ENCODE results near the gene FAM124B. TPM values are rescaled to one million over a fixed set of nuclear protein-coding genes. Genes with fewer than 3 reads are reported as not detected.

FAM124B gene
- total RNA-seq, 1 donor from 2014 or later, result not detected

- TF ChIP-seq CTCF (IDR thresholded peaks at IDR 0.05; ENCODE audit: insufficient read depth, low read length, poor library complexity, severe bottlenecking), result no peak
- no peaks in the 10 kb centered on the region for H3K27me3 ChIP-seq (ENCODE audit: control insufficient read depth, insufficient read depth, low read length)
- no peak for DNase-seq (ENCODE audit: low read depth)
- H3K4me3 ChIP-seq (ENCODE audit: low read depth, low read length), result no peak overlapping the region
- H3K36me3 ChIP-seq (ENCODE audit: control insufficient read depth, insufficient read depth, low read length), result no peaks in the 10 kb centered on the region
Observed at GRCh38 chr2:224349396-224349795, 52.5 kb downstream of the FAM124B start.

DNA sequence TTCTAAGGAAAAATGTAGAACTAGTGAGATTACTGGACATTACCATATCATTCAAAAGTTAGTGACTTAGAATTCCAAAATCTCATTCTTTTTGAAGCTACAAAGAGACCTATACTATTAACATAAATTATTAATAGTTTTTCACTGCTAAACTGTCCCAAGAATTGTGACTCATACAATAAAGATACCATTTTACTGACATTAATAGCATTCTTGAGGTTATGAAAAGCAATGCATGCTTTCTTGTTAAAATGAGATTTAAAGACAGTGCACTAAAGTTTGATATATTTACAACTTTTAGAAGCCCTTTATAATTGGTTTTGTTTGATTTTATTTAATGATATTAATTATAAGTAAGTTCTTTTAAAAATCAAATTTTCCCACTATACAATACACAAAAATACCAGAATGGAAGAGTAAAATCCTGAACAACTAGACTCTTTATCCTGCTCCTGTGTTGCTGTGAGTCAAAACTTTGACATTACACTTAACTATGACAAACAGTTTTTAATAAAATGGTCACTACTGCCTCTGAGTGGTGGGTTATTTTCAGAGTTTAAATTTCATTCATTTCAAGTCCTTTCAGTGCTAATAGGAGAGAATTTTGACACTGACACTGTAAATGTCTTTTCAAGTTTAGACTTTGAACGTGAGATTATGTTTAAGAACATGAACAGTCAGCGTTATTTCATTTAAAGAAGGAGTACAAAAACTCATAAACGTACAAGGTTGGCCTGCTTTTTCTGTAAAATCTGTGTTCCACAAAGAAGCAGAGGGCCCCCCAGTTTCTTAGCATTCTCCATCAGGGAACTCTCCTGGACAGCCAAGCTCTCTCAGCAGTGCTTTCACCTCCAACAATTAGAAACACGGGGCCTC is 54.5 kb downstream of the FAM124B start:
- no peak for DNase-seq (ENCODE audit: low read depth)
- Histone ChIP-seq H3K4me3 (ENCODE audit: low read depth, low read length) (no peak overlapping the region), H3K27me3 (ENCODE audit: control insufficient read depth, insufficient read depth, low read length) (no peaks in the 10 kb centered on the region), H3K36me3 (ENCODE audit: control insufficient read depth, insufficient read depth, low read length) (no peaks in the 10 kb centered on the region)
- TF ChIP-seq CTCF (IDR thresholded peaks at IDR 0.05; ENCODE audit: insufficient read depth, low read length, poor library complexity, severe bottlenecking), result no peak

DNA sequence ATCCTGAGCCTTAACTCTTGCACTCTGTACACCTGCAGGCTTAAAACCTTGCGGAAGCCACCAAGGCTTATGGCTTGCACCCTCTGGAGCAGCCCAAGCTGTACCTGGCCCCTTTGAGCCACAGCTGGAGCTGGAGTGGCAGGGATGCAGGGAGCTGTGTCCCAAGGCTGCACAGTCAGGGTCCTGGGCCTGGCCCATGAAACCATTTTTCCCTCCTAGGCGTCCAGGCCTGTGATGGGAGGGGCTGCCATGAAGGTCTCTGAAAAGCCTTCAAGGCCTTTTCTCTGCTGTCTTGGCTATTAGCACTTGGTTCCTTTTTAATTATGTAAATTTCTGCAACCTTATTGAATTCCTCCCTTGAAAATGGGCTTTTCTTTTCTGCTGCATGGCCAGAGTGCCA is 56.4 kb downstream of the FAM124B start:
- H3K27me3 ChIP-seq (ENCODE audit: control insufficient read depth, insufficient read depth, low read length), result no peaks in the 10 kb centered on the region
- TF ChIP-seq CTCF (IDR thresholded peaks at IDR 0.05; ENCODE audit: insufficient read depth, low read length, poor library complexity, severe bottlenecking), result no peak
- no peak overlapping the region for H3K4me3 ChIP-seq (ENCODE audit: low read depth, low read length)
- H3K36me3 ChIP-seq (ENCODE audit: control insufficient read depth, insufficient read depth, low read length), result no peaks in the 10 kb centered on the region
- DNase-seq (ENCODE audit: low read depth), result no peak

GRCh38 chr2:224343226-224343625 is 58.7 kb downstream of the FAM124B start:
- no peak for DNase-seq (ENCODE audit: low read depth)
- no peaks in the 10 kb centered on the region for H3K36me3 ChIP-seq (ENCODE audit: control insufficient read depth, insufficient read depth, low read length)
- no peak for TF ChIP-seq CTCF (IDR thresholded peaks at IDR 0.05; ENCODE audit: insufficient read depth, low read length, poor library complexity, severe bottlenecking)
- no peak overlapping the region for H3K4me3 ChIP-seq (ENCODE audit: low read depth, low read length)
- no peaks in the 10 kb centered on the region for H3K27me3 ChIP-seq (ENCODE audit: control insufficient read depth, insufficient read depth, low read length)

DNA sequence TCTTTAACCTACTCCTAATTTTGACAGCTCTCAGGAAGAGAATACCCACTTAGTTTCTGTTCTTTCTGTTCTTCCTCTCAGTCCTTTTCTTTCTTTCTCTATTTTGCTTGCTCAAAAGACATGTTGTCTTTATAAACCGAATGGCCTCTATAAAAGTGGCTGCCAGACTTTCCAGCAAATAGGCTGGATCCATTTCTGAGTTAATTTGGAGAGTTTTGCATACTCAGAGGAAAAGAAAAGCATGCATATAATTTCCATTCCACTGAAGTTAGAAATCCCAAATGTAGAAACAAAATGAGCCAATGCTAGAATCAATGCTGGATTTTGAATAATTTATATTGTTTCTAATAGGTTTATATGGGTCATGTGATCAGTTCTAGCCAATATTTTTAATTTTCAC is 65.9 kb downstream of the FAM124B start:
- DNase-seq (ENCODE audit: low read depth), result no peak
- no peak overlapping the region for H3K4me3 ChIP-seq (ENCODE audit: low read depth, low read length)
- no peaks in the 10 kb centered on the region for H3K27me3 ChIP-seq (ENCODE audit: control insufficient read depth, insufficient read depth, low read length)
- TF ChIP-seq CTCF (IDR thresholded peaks at IDR 0.05; ENCODE audit: insufficient read depth, low read length, poor library complexity, severe bottlenecking), result no peak
- H3K36me3 ChIP-seq (ENCODE audit: control insufficient read depth, insufficient read depth, low read length), result no peaks in the 10 kb centered on the region

- H3K36me3 ChIP-seq (ENCODE audit: control insufficient read depth, insufficient read depth, low read length), result no peaks in the 10 kb centered on the region
- DNase-seq (ENCODE audit: low read depth), result no peak
- H3K4me3 ChIP-seq (ENCODE audit: low read depth, low read length), result no peak overlapping the region
- no peaks in the 10 kb centered on the region for H3K27me3 ChIP-seq (ENCODE audit: control insufficient read depth, insufficient read depth, low read length)
- no peak for TF ChIP-seq CTCF (IDR thresholded peaks at IDR 0.05; ENCODE audit: insufficient read depth, low read length, poor library complexity, severe bottlenecking)
Observed at GRCh38 chr2:224334726-224335125, 67.2 kb downstream of the FAM124B start.
